Astrocyte (in vitro differentiated cells and primary cell): Measurements from ENCODE around the gene CRYBG1. TPM values are rescaled to one million over a fixed set of nuclear protein-coding genes. Genes with fewer than 3 reads are reported as not detected.

Source experiments
- DNase-seq: peaks from one replicate; pipeline ENCODE4 v3.0.0-alpha.2; 2010; ENCODE audit warnings: low read depth
- FAIRE-seq: peaks from 2 replicates; lab custom pipeline; 2011; peaks lifted over from hg19 to GRCh38; lab: Jason Lieb, UNC
- H2AFZ ChIP-seq: 2 replicates; pipeline ENCODE4 v1.6.0; 2012; ENCODE audit warnings: low read depth, low read length, inconsistent platforms
- H3K27ac ChIP-seq: 2 replicates; pipeline ENCODE4 v1.5.1; 2011; ENCODE audit warnings: low read depth, low read length, inconsistent platforms
- H3K27me3 ChIP-seq: 2 replicates; pipeline ENCODE4 v1.6.0; 2011; ENCODE audit warnings: low read length, inconsistent platforms; ENCODE audit not compliant: insufficient read depth
- H3K36me3 ChIP-seq: 2 replicates; pipeline ENCODE4 v1.5.1; 2011; ENCODE audit warnings: low read length, inconsistent platforms; ENCODE audit not compliant: insufficient read depth
- H3K4me1 ChIP-seq: 2 replicates; pipeline ENCODE4 v1.5.1; 2011; ENCODE audit warnings: low read length, inconsistent platforms; ENCODE audit not compliant: insufficient read depth
- H3K4me2 ChIP-seq: 2 replicates; pipeline ENCODE4 v1.6.0; 2012; ENCODE audit warnings: low read length, inconsistent platforms
- H3K4me3 ChIP-seq: 2 replicates; pipeline ENCODE4 v1.5.1; 2011; ENCODE audit warnings: low read depth, mild to moderate bottlenecking, low read length, inconsistent platforms; ENCODE audit not compliant: insufficient read depth
- H3K79me2 ChIP-seq: 2 replicates; pipeline ENCODE4 v1.6.0; 2012; ENCODE audit warnings: mild to moderate bottlenecking, low read length, inconsistent platforms; ENCODE audit not compliant: insufficient read depth
- H3K9ac ChIP-seq: 2 replicates; pipeline ENCODE4 v1.6.0; 2012; ENCODE audit warnings: mild to moderate bottlenecking, low read length, inconsistent platforms
- H3K9me3 ChIP-seq: 2 replicates; pipeline ENCODE4 v1.5.1; 2012; ENCODE audit warnings: low read depth, mild to moderate bottlenecking, low read length, inconsistent platforms; ENCODE audit not compliant: insufficient read depth
- H4K20me1 ChIP-seq: 2 replicates; pipeline ENCODE4 v1.6.0; 2012; ENCODE audit warnings: low read length, inconsistent platforms; ENCODE audit not compliant: insufficient read depth
- H3K27ac Mint-ChIP-seq: one replicate; pipeline ENCODE4 v1.8.0; 2021; ENCODE audit warnings: mild to moderate bottlenecking, mixed read lengths; ENCODE audit not compliant: unreplicated experiment
- H3K27me3 Mint-ChIP-seq: one replicate; pipeline ENCODE4 v1.8.0; 2021; ENCODE audit warnings: low read depth, mixed read lengths; ENCODE audit not compliant: unreplicated experiment
- H3K36me3 Mint-ChIP-seq: one replicate; pipeline ENCODE4 v1.8.0; 2021; ENCODE audit warnings: low read depth, mixed read lengths; ENCODE audit not compliant: unreplicated experiment
- H3K4me1 Mint-ChIP-seq: one replicate; pipeline ENCODE4 v1.8.0; 2021; ENCODE audit warnings: low read depth, mixed read lengths; ENCODE audit not compliant: unreplicated experiment
- H3K4me3 Mint-ChIP-seq: one replicate; pipeline ENCODE4 v1.8.0; 2021; ENCODE audit warnings: mild to moderate bottlenecking, moderate library complexity, mixed read lengths; ENCODE audit not compliant: unreplicated experiment
- H3K9me3 Mint-ChIP-seq: one replicate; pipeline ENCODE4 v1.8.0; 2021; ENCODE audit warnings: mild to moderate bottlenecking, mixed read lengths; ENCODE audit not compliant: unreplicated experiment
- CTCF ChIP-seq: IDR thresholded peaks from 2 replicates; pipeline ENCODE4 v1.5.1; 2011; ENCODE audit warnings: low read depth, mild to moderate bottlenecking, inconsistent platforms, low read length, moderate library complexity; ENCODE audit not compliant: insufficient read depth
- EZH2 ChIP-seq: IDR thresholded peaks from 2 replicates; pipeline ENCODE4 v1.6.1; 2012; ENCODE audit warnings: mild to moderate bottlenecking, low read length, inconsistent platforms; ENCODE audit not compliant: insufficient read depth
- total RNA-seq: library from RNA; stranded (reverse); gene quantifications from 2 replicates; pipeline ENCODE4 v1.2.1, GENCODE V29; 2021

The CRYBG1 gene
- total RNA-seq, 1 donor from 2014 or later, result 0.64 TPM

DNA sequence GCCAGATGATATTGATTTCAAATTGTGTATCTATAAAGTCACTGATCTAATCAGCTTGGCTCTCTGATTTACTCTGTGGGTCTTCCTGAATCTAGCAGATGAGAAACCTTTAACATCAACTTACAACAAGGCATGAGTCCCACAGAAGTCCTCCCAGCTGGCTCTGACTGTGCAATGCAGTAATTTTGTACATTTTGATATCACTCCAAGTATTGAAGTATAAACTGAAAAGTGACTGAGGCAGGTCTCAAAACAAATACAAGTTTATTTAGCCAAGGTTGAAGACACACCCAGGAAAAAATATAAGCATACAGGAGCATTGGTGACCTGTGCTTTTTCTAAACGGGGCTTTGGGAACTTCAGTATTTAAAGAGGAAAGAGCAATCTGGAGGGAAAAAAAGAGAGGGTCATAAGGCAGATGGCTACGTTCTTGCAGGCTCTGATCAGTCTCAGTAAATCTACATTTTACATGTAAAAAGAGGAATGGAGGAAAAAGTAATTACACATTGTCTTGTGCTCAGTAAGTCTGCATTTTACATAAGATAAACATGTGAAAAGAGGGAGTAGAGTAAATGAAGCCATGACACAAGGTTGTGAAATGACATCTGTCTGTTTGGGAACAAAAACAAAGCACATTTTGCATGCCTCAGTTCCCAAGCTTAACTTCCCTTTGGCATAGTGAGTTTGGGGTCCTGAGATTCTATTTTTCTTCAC lies 59.5 kb downstream of the CRYBG1 start:
- H3K4me2 ChIP-seq, result no peak overlapping the region
- H3K4me1 Mint-ChIP-seq, result peaks cover 19% of the 10 kb centered on the region
- peaks cover 3% of the 10 kb centered on the region for H3K27me3 Mint-ChIP-seq
- peaks cover 7% of the 10 kb centered on the region for H3K4me1 ChIP-seq
- H3K27ac Mint-ChIP-seq, result no peak overlapping the region
- no peak overlapping the region for H2AFZ ChIP-seq
- DNase-seq (no peak), FAIRE-seq (peak; percentile 45)
- no peak for TF ChIP-seq EZH2
- no peak for TF ChIP-seq CTCF
- peaks cover 5% of the 10 kb centered on the region for H3K9me3 ChIP-seq
- no peak overlapping the region for H3K4me3 Mint-ChIP-seq
- H3K36me3 Mint-ChIP-seq, result no peaks in the 10 kb centered on the region
- H3K9ac ChIP-seq, result no peak overlapping the region
- H3K27ac ChIP-seq, result no peak overlapping the region
- peaks cover 2% of the 10 kb centered on the region for H3K9me3 Mint-ChIP-seq
- H3K27me3 ChIP-seq, result peaks cover 5% of the 10 kb centered on the region
- H3K79me2 ChIP-seq, result no peaks in the 10 kb centered on the region
- no peaks in the 10 kb centered on the region for H4K20me1 ChIP-seq
- H3K4me3 ChIP-seq, result no peak overlapping the region
- H3K36me3 ChIP-seq, result no peaks in the 10 kb centered on the region

- H3K27ac ChIP-seq, result no peak overlapping the region
- no peaks in the 10 kb centered on the region for H3K79me2 ChIP-seq
- no peak overlapping the region for H3K9ac ChIP-seq
- H2AFZ ChIP-seq, result no peak overlapping the region
- H4K20me1 ChIP-seq, result no peaks in the 10 kb centered on the region
- FAIRE-seq (no peak), DNase-seq (peak; percentile 67)
- H3K36me3 ChIP-seq, result no peaks in the 10 kb centered on the region
- TF ChIP-seq EZH2 (no peak), CTCF (no peak)
- no peaks in the 10 kb centered on the region for H3K27me3 ChIP-seq
- no peak overlapping the region for H3K4me3 ChIP-seq
- H3K27me3 Mint-ChIP-seq, result no peaks in the 10 kb centered on the region
- H3K4me1 Mint-ChIP-seq, result peaks cover 19% of the 10 kb centered on the region
- peak overlapping the region; percentile 45 for H3K4me2 ChIP-seq
- peaks cover 7% of the 10 kb centered on the region for H3K4me1 ChIP-seq
- H3K9me3 Mint-ChIP-seq, result peaks cover 2% of the 10 kb centered on the region
- H3K36me3 Mint-ChIP-seq, result no peaks in the 10 kb centered on the region
- peak overlapping the region; percentile 86 for H3K27ac Mint-ChIP-seq
- no peak overlapping the region for H3K4me3 Mint-ChIP-seq
- H3K9me3 ChIP-seq, result peaks cover 5% of the 10 kb centered on the region
These were observed 61.0 kb downstream of the CRYBG1 start for GRCh38 chr6:106421496-106421895.

DNA sequence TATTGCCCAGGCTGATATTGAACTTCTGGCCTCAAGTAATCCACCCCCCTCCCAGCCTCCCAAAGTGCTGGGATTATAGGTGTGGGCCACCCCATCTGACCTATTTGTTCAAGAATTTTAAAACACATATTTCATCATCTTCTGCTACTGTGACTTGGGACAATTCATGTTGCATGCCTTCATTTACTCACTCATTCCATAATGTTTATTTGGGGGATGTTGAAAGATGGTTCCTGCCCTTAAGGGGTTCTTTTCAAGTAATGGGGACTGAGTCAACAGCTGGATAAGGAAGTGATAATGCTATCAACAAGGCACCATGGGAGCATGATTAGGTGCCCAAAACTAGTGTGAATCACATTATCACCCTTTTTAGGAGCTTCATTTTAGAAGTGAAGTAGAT lies 62.0 kb downstream of the CRYBG1 start:
- peaks cover 9% of the 10 kb centered on the region for H3K4me1 ChIP-seq
- H3K27ac ChIP-seq, result no peak overlapping the region
- H3K4me1 Mint-ChIP-seq, result peaks cover 19% of the 10 kb centered on the region
- TF ChIP-seq EZH2 (no peak), CTCF (no peak)
- H3K27me3 ChIP-seq, result no peaks in the 10 kb centered on the region
- H3K79me2 ChIP-seq, result no peaks in the 10 kb centered on the region
- H3K27ac Mint-ChIP-seq, result no peak overlapping the region
- H3K9ac ChIP-seq, result no peak overlapping the region
- peaks cover 2% of the 10 kb centered on the region for H3K9me3 Mint-ChIP-seq
- H3K4me2 ChIP-seq, result no peak overlapping the region
- H3K36me3 ChIP-seq, result no peaks in the 10 kb centered on the region
- H3K4me3 Mint-ChIP-seq, result no peak overlapping the region
- DNase-seq (no peak), FAIRE-seq (no peak)
- H3K36me3 Mint-ChIP-seq, result no peaks in the 10 kb centered on the region
- H2AFZ ChIP-seq, result no peak overlapping the region
- no peaks in the 10 kb centered on the region for H3K27me3 Mint-ChIP-seq
- H3K4me3 ChIP-seq, result no peak overlapping the region
- H4K20me1 ChIP-seq, result no peaks in the 10 kb centered on the region
- H3K9me3 ChIP-seq, result peaks cover 5% of the 10 kb centered on the region
